HG02759 (cell line): ENCODE measurements around the gene MECP2.
A peak's percentile ranks its signal among the peaks of the same experiment; 100 is the strongest.
"Not testable (repeated sequence)": the region's sequence is repeated elsewhere in the genome, so short reads cannot be mapped to it uniquely, and the experiment has no call there.

Experiments used
- ATAC-seq: cut with Tn5 transposase; IDR thresholded peaks from one replicate; pipeline ENCODE4 v1.9.1; 2021; ENCODE audit warnings: mild to moderate bottlenecking, moderate library complexity; ENCODE audit not compliant: unreplicated experiment

The MECP2 gene

GRCh38 chrX:154097589-154098541 is at the start of gene MECP2:
Gene MECP2, minus strand, starts transcription at chrX:154097717.
- peak; percentile 87 for ATAC-seq

DNA sequence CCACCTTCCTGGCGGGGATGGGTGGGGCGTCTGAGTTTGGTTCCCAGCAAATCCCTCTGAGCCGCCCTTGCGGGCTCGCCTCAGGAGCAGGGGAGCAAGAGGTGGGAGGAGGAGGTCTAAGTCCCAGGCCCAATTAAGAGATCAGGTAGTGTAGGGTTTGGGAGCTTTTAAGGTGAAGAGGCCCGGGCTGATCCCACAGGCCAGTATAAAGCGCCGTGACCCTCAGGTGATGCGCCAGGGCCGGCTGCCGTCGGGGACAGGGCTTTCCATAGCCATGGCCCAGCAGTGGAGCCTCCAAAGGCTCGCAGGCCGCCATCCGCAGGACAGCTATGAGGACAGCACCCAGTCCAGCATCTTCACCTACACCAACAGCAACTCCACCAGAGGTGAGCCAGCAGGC is 46.5 kb upstream of the MECP2 start, which contains the start of gene OPN1LW:
TSS of gene OPN1LW (plus strand) at position 234 of the 400 bp plus-strand sequence. CDS start at position 275, 41 bp downstream.
- not testable (repeated sequence) for ATAC-seq

- ATAC-seq = no peak
Observed at GRCh38 chrX:154142950-154143745, 45.6 kb upstream of the MECP2 start.

GRCh38 chrX:154142386-154142785 is 44.9 kb upstream of the MECP2 start:
- no peak for ATAC-seq

DNA sequence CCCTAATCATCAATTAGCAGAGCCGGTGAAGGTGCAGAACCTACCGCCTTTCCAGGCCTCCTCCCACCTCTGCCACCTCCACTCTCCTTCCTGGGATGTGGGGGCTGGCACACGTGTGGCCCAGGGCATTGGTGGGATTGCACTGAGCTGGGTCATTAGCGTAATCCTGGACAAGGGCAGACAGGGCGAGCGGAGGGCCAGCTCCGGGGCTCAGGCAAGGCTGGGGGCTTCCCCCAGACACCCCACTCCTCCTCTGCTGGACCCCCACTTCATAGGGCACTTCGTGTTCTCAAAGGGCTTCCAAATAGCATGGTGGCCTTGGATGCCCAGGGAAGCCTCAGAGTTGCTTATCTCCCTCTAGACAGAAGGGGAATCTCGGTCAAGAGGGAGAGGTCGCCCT is 43.2 kb upstream of the MECP2 start:
- no peak for ATAC-seq

GRCh38 chrX:154140206-154140605 is 42.7 kb upstream of the MECP2 start:
- no peak for ATAC-seq

GRCh38 chrX:154138857-154139256 is 41.3 kb upstream of the MECP2 start:
- no peak for ATAC-seq

DNA sequence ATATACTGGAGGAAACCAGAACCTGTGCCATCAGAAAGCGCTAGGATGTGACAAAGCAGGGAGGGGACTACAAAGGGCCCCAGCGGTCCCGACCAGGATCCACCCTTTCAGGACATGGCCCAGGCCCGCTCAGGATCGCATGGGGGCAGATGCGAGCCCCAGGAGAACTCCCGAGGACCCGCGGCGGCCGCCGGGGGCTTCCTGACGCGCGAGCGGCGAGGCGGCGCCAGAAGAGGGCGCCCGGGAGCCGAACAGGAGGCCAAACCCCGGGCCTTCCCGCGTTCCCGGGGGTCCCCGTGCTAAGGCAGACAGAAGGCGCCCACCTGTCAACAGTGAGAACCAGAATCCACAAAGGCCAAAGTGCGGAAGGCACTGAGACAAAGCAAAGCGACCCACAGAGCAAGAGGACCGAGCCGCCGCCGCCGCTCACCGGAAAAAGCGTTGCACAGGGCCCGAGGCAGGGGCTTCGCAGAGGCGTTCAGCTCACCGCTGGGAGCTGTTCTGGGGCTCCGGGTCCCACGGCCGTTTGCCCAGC is 39.2 kb upstream of the MECP2 start:
- no peak for ATAC-seq

GRCh38 chrX:154135458-154136229 is 38.1 kb upstream of the MECP2 start:
- ATAC-seq = no peak

GRCh38 chrX:154132366-154132765 is 34.8 kb upstream of the MECP2 start:
- no peak for ATAC-seq

- ATAC-seq = no peak
Observed at GRCh38 chrX:154131955-154132354, 34.4 kb upstream of the MECP2 start.

DNA sequence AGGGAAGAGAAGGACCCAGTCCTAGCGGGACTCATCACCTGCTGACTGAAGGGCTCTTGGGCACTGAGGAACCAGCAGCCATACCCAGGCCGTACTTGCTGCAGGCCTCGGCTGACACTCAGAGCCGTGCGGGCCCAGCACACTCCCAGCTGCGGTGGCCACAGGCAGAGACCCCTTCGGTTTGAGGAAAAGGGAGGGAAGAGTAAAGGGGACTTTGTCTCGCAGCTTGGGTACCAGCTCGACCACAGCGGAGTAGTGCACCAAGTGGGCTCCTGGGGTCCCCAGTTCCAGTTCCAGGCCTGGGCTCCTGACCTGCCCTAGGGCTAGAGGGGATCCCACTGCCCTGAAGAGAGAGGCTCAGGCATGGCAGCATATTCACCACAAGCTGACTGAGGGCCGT is 28.6 kb upstream of the MECP2 start:
- no peak for ATAC-seq

DNA sequence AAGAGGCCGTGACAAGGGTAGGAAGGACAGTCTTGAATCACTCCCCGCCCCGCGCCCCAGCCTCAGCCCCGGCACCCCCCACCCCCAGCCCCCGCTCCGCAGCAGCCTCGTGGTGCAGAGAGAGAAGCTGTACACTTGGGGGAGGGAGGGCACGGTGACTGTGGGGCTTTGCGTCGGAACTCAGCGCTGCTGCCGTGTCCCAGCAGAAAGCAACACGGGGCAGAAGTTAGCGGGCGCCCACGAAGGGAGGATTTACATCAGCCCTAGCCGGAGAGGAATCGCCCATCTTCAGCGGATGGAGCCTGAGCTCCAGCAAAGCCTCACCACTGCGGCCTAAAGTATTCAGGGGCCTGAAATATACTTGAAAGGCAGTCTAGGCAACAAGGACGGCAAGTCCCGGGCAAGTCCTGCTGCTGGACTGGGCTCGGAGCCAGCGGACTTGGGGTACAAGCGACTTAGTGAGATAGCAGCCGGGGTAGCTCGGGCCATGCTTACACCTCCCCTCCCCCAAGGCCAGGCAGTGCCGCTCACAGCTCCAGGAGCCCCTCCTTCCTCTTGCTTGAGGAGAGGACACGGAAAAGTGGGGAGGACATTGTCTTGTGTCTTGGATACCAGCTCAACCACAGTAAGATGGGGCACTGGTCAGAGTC is 28.0 kb upstream of the MECP2 start:
- ATAC-seq = no peak

GRCh38 chrX:154123241-154124219 is 26.0 kb upstream of the MECP2 start:
- ATAC-seq = no peak

- no peak for ATAC-seq
Observed at GRCh38 chrX:154121961-154122360, 24.4 kb upstream of the MECP2 start.

DNA sequence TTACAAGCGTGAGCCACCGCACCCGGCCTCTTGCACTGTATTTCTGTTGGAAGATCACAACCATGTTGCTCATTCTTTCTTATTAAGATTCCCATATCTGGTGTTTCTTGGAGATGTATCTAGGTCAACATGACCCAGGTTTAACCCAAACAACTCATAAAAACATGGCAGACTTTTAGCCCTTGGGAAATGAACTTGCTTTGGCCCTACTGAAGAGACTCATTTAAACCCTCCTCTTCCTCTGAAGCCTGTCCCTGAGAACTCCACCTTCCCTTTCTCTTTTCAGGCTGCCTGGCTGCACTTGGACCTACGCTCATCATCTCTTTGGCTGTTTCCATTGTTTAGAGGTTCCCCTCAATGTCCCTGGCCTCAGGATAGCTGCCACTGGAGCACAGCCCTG is 23.7 kb upstream of the MECP2 start:
- no peak for ATAC-seq

- ATAC-seq = no peak
Observed at GRCh38 chrX:154120567-154120966, 23.1 kb upstream of the MECP2 start.

DNA sequence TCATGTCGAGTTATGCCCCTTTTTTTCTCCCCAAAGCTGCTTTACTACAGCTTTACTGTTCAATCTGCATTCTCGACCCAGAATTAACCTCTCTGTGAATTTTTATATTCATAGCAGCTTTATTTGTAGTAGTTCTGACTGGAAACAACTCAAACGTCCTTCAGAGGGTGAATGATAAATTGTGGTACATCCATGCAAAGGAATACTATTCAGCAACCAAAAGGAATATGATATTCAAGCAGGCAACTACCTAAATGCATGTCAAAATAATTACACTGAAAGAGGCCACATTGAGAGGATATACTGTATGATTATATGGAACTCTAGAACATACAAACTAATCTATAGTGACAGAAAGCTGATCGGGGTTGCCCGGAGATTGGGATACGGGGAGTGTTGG is 20.0 kb upstream of the MECP2 start:
- no peak for ATAC-seq
